Vagina (tissue), 2 donors: ENCODE results near the gene CCDC74A.
"Not testable (repeated sequence)": the region's sequence is repeated elsewhere in the genome, so short reads cannot be mapped to it uniquely, and the experiment has no call there.

Source experiments
- POLR2A ChIP-seq, 2 donors: fragments of 450-650 bp; IDR thresholded peaks; one replicate each; pipeline ENCODE4 v1.6.1; 2017; ENCODE audit warnings: antibody characterized with exemption in 2 of 2, mild to moderate bottlenecking in 2 of 2, moderate library complexity in 2 of 2
- POLR2AphosphoS5 ChIP-seq, 2 donors: sonication (generic); formaldehyde crosslinking; IDR thresholded peaks; one replicate each; pipeline ENCODE4 v1.9.0; 2017; ENCODE audit warnings: antibody characterized with exemption in 2 of 2, mild to moderate bottlenecking in 2 of 2, low read depth in 1 of 2; ENCODE audit not compliant: insufficient read depth in 1 of 2
- TF ChIP-seq, protein P1 (sequence below), 3 experiments: fragments of 450-650 bp in 2 of 3; fragments of 200-600 bp in 1 of 3; sonication (generic) in 1 of 3; IDR thresholded peaks; one replicate each; pipeline ENCODE4 v1.5.1; 2017 to 2019; ENCODE audit warnings: antibody characterized with exemption in 3 of 3, mild to moderate bottlenecking in 2 of 3, moderate library complexity in 2 of 3

- TF ChIP-seq, protein P1, sequence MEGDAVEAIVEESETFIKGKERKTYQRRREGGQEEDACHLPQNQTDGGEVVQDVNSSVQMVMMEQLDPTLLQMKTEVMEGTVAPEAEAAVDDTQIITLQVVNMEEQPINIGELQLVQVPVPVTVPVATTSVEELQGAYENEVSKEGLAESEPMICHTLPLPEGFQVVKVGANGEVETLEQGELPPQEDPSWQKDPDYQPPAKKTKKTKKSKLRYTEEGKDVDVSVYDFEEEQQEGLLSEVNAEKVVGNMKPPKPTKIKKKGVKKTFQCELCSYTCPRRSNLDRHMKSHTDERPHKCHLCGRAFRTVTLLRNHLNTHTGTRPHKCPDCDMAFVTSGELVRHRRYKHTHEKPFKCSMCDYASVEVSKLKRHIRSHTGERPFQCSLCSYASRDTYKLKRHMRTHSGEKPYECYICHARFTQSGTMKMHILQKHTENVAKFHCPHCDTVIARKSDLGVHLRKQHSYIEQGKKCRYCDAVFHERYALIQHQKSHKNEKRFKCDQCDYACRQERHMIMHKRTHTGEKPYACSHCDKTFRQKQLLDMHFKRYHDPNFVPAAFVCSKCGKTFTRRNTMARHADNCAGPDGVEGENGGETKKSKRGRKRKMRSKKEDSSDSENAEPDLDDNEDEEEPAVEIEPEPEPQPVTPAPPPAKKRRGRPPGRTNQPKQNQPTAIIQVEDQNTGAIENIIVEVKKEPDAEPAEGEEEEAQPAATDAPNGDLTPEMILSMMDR (IDR thresholded peaks at IDR 0.05): not testable (repeated sequence)
- not testable (repeated sequence) for TF ChIP-seq POLR2AphosphoS5 (IDR thresholded peaks at IDR 0.05; ENCODE audit: insufficient read depth in 1 of 2, low read depth in 1 of 2); POLR2A (IDR thresholded peaks at IDR 0.05)
Measured at GRCh38 chr2:131536841-131537240, 9.2 kb downstream of the CCDC74A start.
